ENCODE measurements around the gene TOR1AIP2. TPM values are rescaled to one million over a fixed set of nuclear protein-coding genes. Genes with fewer than 3 reads are reported as not detected.

The TOR1AIP2 gene
- total and polyA plus RNA-seq, 2 of the 13 experiments (the other 11 are each of a cell fraction or from before 2014, with no cell fraction given): 35.2 to 65.8 TPM

DNA sequence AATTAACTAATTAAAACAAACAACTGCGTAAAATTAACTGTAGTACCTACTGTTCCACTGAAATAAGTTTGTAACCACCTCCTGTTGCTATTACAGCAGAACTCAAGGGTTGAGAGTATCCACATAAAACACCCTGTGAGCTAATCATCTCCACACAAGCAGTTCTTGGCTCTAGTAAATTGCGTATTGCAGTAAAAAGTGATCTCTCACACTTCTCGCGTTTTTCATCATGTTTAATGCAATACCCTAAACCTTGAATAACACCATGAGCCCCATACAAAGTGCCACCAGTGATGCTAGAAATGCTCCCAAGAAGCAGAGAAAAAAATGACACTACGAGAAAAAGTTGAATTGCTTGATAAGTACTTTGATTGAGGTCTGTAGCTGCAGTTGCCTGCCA lies 47.7 kb upstream of the TOR1AIP2 start:
- Histone ChIP-seq H3K9ac (ENCODE audit: insufficient read depth, low read depth, low read length) (no peak overlapping the region), H3K27me3 (ENCODE audit: control insufficient read depth in 1 of 2, insufficient read depth in 2 of 2, low read length in 2 of 2) (no peaks in the 10 kb centered on the region), H2AFZ (ENCODE audit: low read length) (no peak overlapping the region), H3K4me1 (ENCODE audit: insufficient read depth, low read length) (peaks cover 7% of the 10 kb centered on the region), H3K4me3 (replicated peaks in 1 of 3; ENCODE audit: insufficient read depth in 1 of 3, low read depth in 2 of 3, low read length in 3 of 3) (no peak overlapping the region), H3K4me2 (ENCODE audit: low read depth, low read length) (no peak overlapping the region), H4K20me1 (ENCODE audit: insufficient read depth, low read length) (no peaks in the 10 kb centered on the region), H3K79me2 (ENCODE audit: insufficient read depth, low read length) (no peaks in the 10 kb centered on the region), H3K27ac (ENCODE audit: extremely low read length, insufficient read depth, low read length) (no peak overlapping the region), H3K9me3 (ENCODE audit: low read length) (no peaks in the 10 kb centered on the region), H3K36me3 (replicated peaks in 1 of 2; ENCODE audit: control insufficient read depth in 1 of 2, insufficient read depth in 2 of 2, low read length in 2 of 2) (no peaks in the 10 kb centered on the region)
- POLR2A ChIA-PET: no interaction called here
- in situ Hi-C loops (cut with HindIII; ENCODE audit: extremely low pct_ligation_motif_present, low pct_unique_long_range_greater_than_20kb) (no loop called here), intact Hi-C loops (cut with micrococcal nuclease; ENCODE audit: unreplicated experiment) (no loop called here)
- TF ChIP-seq PAX8 (CRISPR knock-in tag; IDR thresholded peaks at IDR 0.05; ENCODE audit: borderline replicate concordance) (no peak), MED8 (CRISPR knock-in tag; IDR thresholded peaks at IDR 0.05; ENCODE audit: insufficient replicate concordance) (no peak), JUN (CRISPR knock-in tag; IDR thresholded peaks at IDR 0.05) (no peak), FOXM1 (CRISPR knock-in tag; IDR thresholded peaks at IDR 0.05) (no peak), ZNF614 (CRISPR knock-in tag; IDR thresholded peaks at IDR 0.05; ENCODE audit: borderline replicate concordance) (no peak), NCOA1 (CRISPR knock-in tag; IDR thresholded peaks at IDR 0.05) (no peak), ZNF232 (CRISPR knock-in tag; IDR thresholded peaks at IDR 0.05; ENCODE audit: borderline replicate concordance) (no peak), GZF1 (CRISPR knock-in tag; IDR thresholded peaks at IDR 0.05) (no peak), BHLHE40 (IDR thresholded peaks at IDR 0.05; ENCODE audit: low read length) (no peak), ZNF713 (CRISPR knock-in tag; IDR thresholded peaks at IDR 0.05) (no peak), GATAD1 (CRISPR knock-in tag; IDR thresholded peaks at IDR 0.05) (no peak), TARDBP (CRISPR knock-in tag; IDR thresholded peaks at IDR 0.05) (no peak)
- TF ChIP-seq, protein P1, sequence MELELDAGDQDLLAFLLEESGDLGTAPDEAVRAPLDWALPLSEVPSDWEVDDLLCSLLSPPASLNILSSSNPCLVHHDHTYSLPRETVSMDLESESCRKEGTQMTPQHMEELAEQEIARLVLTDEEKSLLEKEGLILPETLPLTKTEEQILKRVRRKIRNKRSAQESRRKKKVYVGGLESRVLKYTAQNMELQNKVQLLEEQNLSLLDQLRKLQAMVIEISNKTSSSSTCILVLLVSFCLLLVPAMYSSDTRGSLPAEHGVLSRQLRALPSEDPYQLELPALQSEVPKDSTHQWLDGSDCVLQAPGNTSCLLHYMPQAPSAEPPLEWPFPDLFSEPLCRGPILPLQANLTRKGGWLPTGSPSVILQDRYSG (CRISPR knock-in tag; IDR thresholded peaks at IDR 0.05): no peak
- TF ChIP-seq, protein P2, sequence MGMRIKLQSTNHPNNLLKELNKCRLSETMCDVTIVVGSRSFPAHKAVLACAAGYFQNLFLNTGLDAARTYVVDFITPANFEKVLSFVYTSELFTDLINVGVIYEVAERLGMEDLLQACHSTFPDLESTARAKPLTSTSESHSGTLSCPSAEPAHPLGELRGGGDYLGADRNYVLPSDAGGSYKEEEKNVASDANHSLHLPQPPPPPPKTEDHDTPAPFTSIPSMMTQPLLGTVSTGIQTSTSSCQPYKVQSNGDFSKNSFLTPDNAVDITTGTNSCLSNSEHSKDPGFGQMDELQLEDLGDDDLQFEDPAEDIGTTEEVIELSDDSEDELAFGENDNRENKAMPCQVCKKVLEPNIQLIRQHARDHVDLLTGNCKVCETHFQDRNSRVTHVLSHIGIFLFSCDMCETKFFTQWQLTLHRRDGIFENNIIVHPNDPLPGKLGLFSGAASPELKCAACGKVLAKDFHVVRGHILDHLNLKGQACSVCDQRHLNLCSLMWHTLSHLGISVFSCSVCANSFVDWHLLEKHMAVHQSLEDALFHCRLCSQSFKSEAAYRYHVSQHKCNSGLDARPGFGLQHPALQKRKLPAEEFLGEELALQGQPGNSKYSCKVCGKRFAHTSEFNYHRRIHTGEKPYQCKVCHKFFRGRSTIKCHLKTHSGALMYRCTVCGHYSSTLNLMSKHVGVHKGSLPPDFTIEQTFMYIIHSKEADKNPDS (CRISPR knock-in tag; IDR thresholded peaks at IDR 0.05): no peak
- TF ChIP-seq, protein P3, sequence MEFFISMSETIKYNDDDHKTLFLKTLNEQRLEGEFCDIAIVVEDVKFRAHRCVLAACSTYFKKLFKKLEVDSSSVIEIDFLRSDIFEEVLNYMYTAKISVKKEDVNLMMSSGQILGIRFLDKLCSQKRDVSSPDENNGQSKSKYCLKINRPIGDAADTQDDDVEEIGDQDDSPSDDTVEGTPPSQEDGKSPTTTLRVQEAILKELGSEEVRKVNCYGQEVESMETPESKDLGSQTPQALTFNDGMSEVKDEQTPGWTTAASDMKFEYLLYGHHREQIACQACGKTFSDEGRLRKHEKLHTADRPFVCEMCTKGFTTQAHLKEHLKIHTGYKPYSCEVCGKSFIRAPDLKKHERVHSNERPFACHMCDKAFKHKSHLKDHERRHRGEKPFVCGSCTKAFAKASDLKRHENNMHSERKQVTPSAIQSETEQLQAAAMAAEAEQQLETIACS (CRISPR knock-in tag; IDR thresholded peaks at IDR 0.05): no peak
- TF ChIP-seq, protein P4, sequence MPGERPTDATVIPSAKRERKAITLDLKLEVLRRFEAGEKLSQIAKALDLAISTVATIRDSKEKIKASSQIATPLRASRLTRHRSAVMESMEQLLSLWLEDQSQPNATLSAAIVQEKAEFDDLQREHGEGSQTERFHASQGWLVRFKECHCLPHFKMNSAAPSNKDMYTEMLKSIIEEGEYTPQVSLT (CRISPR knock-in tag; IDR thresholded peaks at IDR 0.05; ENCODE audit: borderline replicate concordance, low read depth): no peak
- CTCF ChIA-PET (ENCODE audit: low intra/inter-chr PET ratio, low total read pairs): no interaction called here
- ATAC-seq (no peak), DNase-seq (ENCODE audit: low spot score) (no peak), FAIRE-seq (no peak)
- BruUV-seq (replicated peaks): no TSS peak
- 95% methylated on average over 5 of the region's 5 CpGs for WGBS (ENCODE audit: low lambda C conversion rate)

Measured in HepG2 (cell line).